IPS DF 6.9 (cell line): ENCODE measurements around the gene KCTD21.

Source experiments
- DNase-seq: peaks from one replicate; pipeline ENCODE4 v3.0.0-alpha.2; 2013; ENCODE audit warnings: low read depth, low spot score
- H3K27ac ChIP-seq: one replicate; pipeline ENCODE4 v1.5.1; 2013; ENCODE audit warnings: low read length, control low read depth
- H3K27me3 ChIP-seq: 2 replicates; pipeline ENCODE4 v1.6.1; 2013; ENCODE audit warnings: mild to moderate bottlenecking, low read length; ENCODE audit not compliant: control insufficient read depth, insufficient read depth
- H3K36me3 ChIP-seq: 2 replicates; pipeline ENCODE4 v1.6.1; 2013; ENCODE audit warnings: low read length; ENCODE audit not compliant: control insufficient read depth, insufficient read depth
- H3K4me1 ChIP-seq: 2 replicates; pipeline ENCODE4 v1.6.1; 2013; ENCODE audit warnings: low read length; ENCODE audit not compliant: control insufficient read depth, insufficient read depth
- H3K4me3 ChIP-seq: 2 replicates; pipeline ENCODE4 v1.5.1; 2013; ENCODE audit warnings: mild to moderate bottlenecking, low read length
- H3K9me3 ChIP-seq: 2 replicates; pipeline ENCODE4 v1.6.1; 2013; ENCODE audit warnings: low read length, inconsistent platforms; ENCODE audit not compliant: control insufficient read depth, insufficient read depth
- WGBS: extraction: QIAGEN DNeasy Blood & Tissue Kit; methylation state at CpG from one replicate; pipeline ENCODE4 v1.1.7; 2013; ENCODE audit warnings: mixed read lengths, missing lambda C conversion rate; ENCODE audit not compliant: insufficient read length, insufficient coverage; 5-methylcytosine and 5-hydroxymethylcytosine counted together

Gene KCTD21

GRCh38 chr11:78190871-78191538 is 2.6 kb upstream of the KCTD21 start:
- DNase-seq = no peak
- Histone ChIP-seq H3K9me3 (no peaks in the 10 kb centered on the region), H3K4me1 (no peaks in the 10 kb centered on the region), H3K36me3 (no peaks in the 10 kb centered on the region), H3K4me3 (no peak overlapping the region), H3K27me3 (no peaks in the 10 kb centered on the region), H3K27ac (no peak overlapping the region)
- no CpG with 5 or more reads among the region's 14 CpGs for WGBS

GRCh38 chr11:78190374-78190773 is 1.9 kb upstream of the KCTD21 start:
- no peaks in the 10 kb centered on the region for H3K27me3 ChIP-seq
- WGBS = no CpG with 5 or more reads among the region's 3 CpGs
- H3K27ac ChIP-seq = no peak overlapping the region
- no peak overlapping the region for H3K4me3 ChIP-seq
- H3K4me1 ChIP-seq = no peaks in the 10 kb centered on the region
- no peak for DNase-seq
- no peaks in the 10 kb centered on the region for H3K36me3 ChIP-seq
- H3K9me3 ChIP-seq = no peaks in the 10 kb centered on the region

- no peak for DNase-seq
- Histone ChIP-seq H3K9me3 (no peaks in the 10 kb centered on the region), H3K36me3 (no peaks in the 10 kb centered on the region), H3K4me1 (no peaks in the 10 kb centered on the region), H3K27ac (no peak overlapping the region), H3K27me3 (no peaks in the 10 kb centered on the region), H3K4me3 (no peak overlapping the region)
- WGBS = no CpG with 5 or more reads among the region's 3 CpGs
These were observed 1.4 kb upstream of the KCTD21 start for GRCh38 chr11:78189851-78190250.

GRCh38 chr11:78189174-78189724 is 823 bp upstream of the KCTD21 start:
- no peak for DNase-seq
- H3K27ac ChIP-seq = no peak overlapping the region
- no CpG with 5 or more reads among the region's 18 CpGs for WGBS
- no peaks in the 10 kb centered on the region for H3K9me3 ChIP-seq
- H3K4me1 ChIP-seq = no peaks in the 10 kb centered on the region
- peak overlapping the region; percentile 79 for H3K4me3 ChIP-seq
- no peaks in the 10 kb centered on the region for H3K36me3 ChIP-seq
- H3K27me3 ChIP-seq = no peaks in the 10 kb centered on the region

- H3K27ac ChIP-seq = no peak overlapping the region
- H3K27me3 ChIP-seq = no peaks in the 10 kb centered on the region
- H3K4me1 ChIP-seq = no peaks in the 10 kb centered on the region
- peak overlapping the region; percentile 79; the same call in 1 of the 2 replicates for H3K4me3 ChIP-seq
- WGBS = no CpG with 5 or more reads among the region's 31 CpGs
- H3K36me3 ChIP-seq = no peaks in the 10 kb centered on the region
- H3K9me3 ChIP-seq = no peaks in the 10 kb centered on the region
- no peak for DNase-seq
These were observed 800 bp downstream of the KCTD21 start for GRCh38 chr11:78187366-78188285.

- no peak for DNase-seq
- Histone ChIP-seq H3K27ac (no peak overlapping the region), H3K27me3 (no peaks in the 10 kb centered on the region), H3K4me1 (no peaks in the 10 kb centered on the region), H3K4me3 (no peak overlapping the region), H3K36me3 (no peaks in the 10 kb centered on the region), H3K9me3 (no peaks in the 10 kb centered on the region)
- WGBS = no CpG with 5 or more reads among the region's 2 CpGs
These were observed 7.2 kb downstream of the KCTD21 start for GRCh38 chr11:78181185-78181584.

GRCh38 chr11:78180751-78181150 is 7.7 kb downstream of the KCTD21 start:
- Histone ChIP-seq H3K4me3 (no peak overlapping the region), H3K27ac (no peak overlapping the region), H3K9me3 (no peaks in the 10 kb centered on the region), H3K27me3 (no peaks in the 10 kb centered on the region), H3K36me3 (no peaks in the 10 kb centered on the region), H3K4me1 (no peaks in the 10 kb centered on the region)
- WGBS = no CpG with 5 or more reads among the region's 4 CpGs
- no peak for DNase-seq

GRCh38 chr11:78179459-78180071 is 8.9 kb downstream of the KCTD21 start:
- Histone ChIP-seq H3K4me3 (no peak overlapping the region), H3K27me3 (no peaks in the 10 kb centered on the region), H3K9me3 (no peaks in the 10 kb centered on the region), H3K27ac (no peak overlapping the region), H3K36me3 (no peaks in the 10 kb centered on the region), H3K4me1 (no peaks in the 10 kb centered on the region)
- WGBS = no CpG with 5 or more reads among the region's 7 CpGs
- no peak for DNase-seq

GRCh38 chr11:78177216-78177615 is 11.2 kb downstream of the KCTD21 start:
- no CpG with 5 or more reads among the region's 7 CpGs for WGBS
- no peaks in the 10 kb centered on the region for H3K4me1 ChIP-seq

GRCh38 chr11:78176605-78177141 is 11.8 kb downstream of the KCTD21 start:
- no peak overlapping the region for H3K27ac ChIP-seq
- no peak for DNase-seq
- no peaks in the 10 kb centered on the region for H3K27me3 ChIP-seq
- H3K4me3 ChIP-seq = no peak overlapping the region
- no peaks in the 10 kb centered on the region for H3K36me3 ChIP-seq
- no CpG with 5 or more reads among the region's 10 CpGs for WGBS
- no peaks in the 10 kb centered on the region for H3K9me3 ChIP-seq
- no peaks in the 10 kb centered on the region for H3K4me1 ChIP-seq

More at GRCh38 chr11:78177216-78177615, 11.2 kb downstream of the KCTD21 start:
- Histone ChIP-seq H3K27ac (no peak overlapping the region), H3K4me3 (no peak overlapping the region), H3K27me3 (no peaks in the 10 kb centered on the region), H3K36me3 (no peaks in the 10 kb centered on the region), H3K9me3 (no peaks in the 10 kb centered on the region)
- DNase-seq = no peak
